Eye (tissue), 1 donor: ENCODE data around the gene MTPN.

ENCODE experiments used
- DNase-seq: peaks from one replicate; pipeline ENCODE4 v3.0.0-alpha.2; 2015

MTPN gene

DNA sequence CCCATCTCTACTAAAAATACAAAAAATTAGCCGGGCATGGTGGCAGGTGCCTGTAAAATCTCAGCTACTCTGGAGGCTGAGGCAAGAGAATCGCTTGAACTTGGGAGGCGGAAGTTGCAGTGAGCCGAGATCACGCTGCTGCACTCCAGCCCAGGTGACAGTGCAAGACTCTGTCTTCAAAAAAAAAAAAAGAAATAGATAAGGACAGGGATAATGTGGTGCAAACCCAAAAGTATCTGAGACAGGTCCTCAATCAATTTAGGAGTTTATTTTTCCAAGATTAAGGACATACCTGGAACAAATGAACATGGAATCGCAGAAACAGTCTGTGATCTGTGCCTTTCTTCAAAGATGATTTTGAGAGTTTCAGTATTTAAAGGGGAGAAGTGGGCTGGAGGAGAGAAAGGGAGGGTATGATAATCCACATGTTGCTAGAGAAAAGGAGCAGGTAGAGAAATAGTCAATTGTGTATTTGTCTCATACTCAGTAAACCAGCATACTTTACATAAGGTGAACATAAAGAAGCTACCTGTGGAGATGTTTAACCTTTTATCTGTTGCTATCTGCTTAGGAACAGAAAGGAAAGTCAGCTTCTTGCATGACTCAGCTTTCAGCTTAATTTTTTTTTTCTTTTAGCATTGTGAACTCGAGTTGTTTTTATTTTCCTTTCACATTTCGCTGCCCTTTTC is 4.9 kb upstream of the MTPN start:
- no peak for DNase-seq

DNA sequence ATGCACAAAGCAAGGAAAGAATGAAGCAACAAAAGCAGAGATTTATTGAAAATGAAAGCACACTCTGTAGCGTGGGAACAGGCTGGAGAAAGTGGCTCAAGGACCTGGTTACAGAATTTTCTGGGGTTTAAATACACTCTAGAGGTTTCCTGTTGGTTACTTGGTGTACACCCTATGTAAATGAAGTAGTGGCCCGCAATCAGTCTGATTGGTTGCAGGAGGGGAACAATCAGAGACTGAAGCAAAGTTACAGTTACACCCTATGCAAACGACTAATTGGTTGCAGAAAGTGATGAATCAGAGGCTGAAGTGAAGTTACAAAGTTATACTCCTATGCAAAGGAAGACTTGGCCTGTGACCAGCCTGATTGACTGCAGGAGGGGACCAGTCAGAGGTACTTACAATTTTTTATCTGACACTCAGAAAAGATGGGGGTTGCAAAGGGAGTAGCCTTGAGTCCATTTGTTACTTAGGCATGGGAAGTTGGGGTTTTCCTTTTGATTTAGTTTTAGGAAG is 3.6 kb upstream of the MTPN start:
- no peak for DNase-seq

DNA sequence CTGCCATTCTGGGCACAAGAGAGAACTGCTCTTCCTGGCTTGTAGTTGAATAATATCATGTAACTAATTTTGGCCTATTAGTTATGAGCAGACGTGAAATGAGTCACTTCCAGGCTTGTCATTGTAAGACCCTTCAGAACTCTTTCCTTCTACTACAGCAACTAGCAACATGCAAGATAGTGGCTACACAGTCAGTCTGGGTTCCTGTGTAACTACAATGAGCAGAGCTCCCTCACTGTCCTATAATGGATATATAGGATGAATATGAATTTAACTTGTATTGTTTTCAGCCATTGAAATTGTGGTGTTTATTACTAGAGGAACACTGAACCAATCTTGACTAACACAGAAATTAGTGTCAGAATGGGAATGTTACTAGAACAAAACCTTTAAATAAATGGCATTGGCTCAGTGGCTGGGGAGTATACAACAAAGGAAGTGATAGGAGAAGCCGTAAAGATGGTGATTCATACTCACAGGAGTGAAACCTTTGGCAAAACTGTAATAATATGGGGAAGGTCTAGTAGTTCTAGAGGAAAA is 2.9 kb upstream of the MTPN start:
- no peak for DNase-seq

DNA sequence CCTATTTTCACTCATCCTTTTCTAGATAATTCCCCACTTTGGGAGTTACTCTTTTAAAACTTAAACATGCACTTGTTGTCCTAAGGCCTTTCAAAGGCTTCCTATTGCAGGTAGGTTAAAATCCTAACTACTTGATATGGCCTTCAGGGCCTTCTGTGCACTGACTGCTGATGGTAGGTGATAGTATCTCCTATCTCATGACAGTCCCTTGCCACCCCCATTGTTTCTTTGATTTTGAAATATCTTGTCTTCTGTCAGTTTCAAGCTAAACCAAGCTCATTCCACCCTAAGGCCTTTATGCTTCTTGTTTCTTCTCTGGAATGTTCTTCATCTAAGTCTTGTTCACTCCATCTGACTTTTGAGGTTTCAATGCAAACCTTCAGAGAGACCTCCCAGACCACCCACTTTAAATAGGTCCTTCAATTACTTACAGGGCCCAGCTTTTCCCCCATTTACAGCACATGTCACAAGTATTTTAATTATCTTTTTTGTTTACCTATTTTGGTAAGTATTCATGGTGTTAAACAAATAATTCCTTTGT is 2.4 kb upstream of the MTPN start:
- no peak for DNase-seq

DNA sequence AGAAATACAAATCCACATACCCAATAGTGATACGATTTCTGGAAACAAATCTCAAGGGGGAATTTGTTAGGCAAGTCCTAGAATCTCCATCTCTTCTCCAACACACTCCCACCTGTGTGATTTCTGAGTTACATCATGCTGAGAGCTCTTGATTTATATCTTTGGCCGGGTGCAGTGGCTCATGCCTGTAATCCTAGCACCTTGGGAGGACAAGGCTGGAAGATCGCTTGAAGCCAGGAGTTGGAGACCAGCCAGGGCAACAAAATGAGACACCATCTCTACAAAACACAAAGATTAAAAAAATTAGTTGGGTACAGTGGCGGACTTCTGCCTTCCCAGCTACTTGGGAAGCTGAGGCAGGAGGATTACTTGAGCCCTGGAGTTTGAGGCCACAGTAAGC is 1.5 kb upstream of the MTPN start:
- DNase-seq: no peak

DNA sequence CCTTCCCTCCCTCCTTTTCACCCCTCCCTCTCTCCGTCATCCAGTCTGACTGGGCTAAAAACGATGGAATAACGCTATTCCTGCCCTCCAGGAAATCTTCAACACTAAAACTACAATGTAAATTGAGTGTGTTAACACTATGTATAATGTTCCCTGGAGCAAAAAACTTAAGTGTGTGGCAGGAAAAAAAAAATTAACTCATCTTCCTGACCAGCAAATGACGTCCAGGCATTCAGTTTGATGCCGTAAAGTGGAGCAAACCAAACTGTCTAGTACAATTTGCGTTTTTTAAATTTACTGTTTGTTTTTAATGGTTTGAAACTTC is 545 bp upstream of the MTPN start:
- no peak for DNase-seq

DNA sequence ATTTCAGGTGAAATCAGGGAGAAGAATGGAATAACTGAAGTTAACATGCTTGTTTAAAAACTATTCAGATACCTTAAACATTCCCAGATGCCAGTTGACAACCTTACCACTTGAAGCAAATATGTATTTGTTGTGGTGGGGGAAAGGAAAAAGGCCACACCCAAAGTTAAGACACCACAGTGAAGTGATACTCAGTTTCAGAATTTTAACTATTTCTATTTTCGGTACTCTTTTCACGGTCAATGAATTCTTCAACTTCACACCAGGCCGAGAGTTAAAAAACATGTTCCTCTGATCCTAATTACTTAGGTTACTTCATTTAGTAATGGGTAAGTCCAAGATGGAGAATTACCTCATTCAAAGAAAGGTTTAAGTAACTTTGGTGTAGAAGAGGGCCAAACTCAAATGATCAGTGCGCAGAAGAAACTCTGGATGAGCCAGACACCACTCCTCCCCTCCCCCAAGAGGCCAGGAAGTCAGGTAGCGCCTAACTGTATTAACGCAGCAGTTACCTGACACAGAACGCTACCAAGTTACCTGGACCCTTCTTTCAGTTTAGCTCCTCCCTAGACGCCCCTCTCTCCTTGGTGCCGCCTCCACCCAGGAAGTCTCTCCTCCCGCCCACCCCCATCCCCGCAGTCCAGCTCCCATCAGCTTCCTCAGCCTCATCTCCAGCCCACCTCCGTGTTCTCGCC is 700 bp downstream of the MTPN start:
- DNase-seq: no peak

- no peak for DNase-seq
These were observed 2.0 kb downstream of the MTPN start for GRCh38 chr7:135975166-135975565.

DNA sequence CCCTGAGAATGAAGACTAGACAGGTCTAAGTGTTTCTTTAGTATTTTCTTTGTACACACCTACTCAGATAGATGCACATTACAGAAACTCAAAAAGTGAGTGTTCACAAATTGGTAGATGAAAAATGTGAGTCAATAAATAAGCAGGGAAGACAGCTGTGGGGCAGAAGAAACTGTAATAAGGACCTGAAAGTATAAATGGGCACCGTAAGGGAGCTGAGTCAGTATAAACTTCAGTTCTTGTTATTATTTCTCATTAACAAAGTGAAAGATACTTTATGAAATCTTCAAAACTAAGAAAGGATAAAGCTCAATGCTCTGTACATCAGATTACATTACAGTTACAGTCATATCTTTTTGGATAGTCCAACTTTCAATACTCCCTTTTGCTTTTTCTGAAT is 2.5 kb downstream of the MTPN start:
- no peak for DNase-seq

DNA sequence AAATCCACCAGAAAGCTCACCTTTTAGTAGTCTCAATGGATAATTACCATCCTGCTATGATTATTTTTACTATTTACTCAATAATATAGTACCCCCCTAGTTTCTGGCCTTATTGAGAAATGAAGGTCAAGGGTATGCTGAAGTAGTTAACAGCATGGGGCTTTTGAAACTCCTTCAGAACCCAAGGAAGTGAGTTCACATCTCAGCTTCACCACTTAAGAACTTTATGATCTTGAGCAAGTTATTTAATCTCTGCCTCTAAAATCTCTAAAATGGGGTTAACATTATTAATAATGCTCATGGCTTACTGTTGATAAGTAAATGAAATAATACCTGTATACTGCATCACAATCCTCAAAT is 5.8 kb downstream of the MTPN start:
- no peak for DNase-seq

DNA sequence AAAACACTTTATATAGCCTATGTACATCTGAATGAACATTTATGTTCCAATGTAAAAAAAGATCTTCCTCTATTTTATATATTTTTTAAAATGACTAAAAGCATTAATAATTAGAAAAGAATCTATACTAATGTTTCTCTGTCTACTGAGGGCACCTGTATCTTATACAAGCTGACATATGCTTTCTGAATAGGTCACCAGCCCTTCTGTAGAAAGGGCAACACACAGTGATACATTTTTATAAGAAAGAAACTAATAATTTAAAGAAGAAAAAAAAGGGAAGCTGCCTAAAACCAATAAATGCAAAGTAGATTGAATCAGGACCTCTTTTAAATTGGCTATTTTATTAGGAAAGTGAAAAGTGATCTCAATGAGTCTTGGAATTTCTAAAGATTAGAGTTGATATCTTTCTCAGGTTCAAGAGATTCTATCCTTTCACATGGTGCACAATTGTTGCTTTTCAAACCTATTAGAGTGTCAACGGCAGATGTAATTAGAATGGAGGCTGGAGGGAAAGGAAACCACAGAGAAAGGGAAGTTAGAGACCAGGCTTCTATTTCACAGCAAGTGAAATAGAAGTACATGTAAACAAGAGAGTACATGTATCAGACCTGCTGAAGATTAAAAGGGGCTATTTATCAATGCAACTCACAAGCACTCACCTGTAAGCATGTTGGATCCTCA is 6.3 kb downstream of the MTPN start:
- no peak for DNase-seq

DNA sequence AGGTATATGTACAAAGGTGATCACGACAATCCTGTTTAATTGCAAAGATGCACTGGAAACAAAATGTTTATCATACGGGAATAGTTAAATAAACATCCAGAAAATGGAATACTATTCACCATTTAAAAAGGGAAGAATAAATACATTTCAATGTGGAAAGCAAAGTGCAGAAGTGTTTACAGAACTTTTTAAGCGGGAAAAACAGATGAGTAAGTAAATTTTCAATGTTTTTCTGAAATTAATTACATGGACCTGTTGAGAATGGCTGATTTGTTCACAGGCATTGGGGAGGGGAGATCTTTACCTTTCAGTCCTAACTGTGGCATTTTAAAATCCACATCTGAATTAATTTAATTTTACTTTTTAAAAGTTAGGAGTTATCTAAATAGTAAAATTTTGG is 7.1 kb downstream of the MTPN start:
- DNase-seq: no peak

GRCh38 chr7:135966341-135967043 is 10.7 kb downstream of the MTPN start:
- no peak for DNase-seq

DNA sequence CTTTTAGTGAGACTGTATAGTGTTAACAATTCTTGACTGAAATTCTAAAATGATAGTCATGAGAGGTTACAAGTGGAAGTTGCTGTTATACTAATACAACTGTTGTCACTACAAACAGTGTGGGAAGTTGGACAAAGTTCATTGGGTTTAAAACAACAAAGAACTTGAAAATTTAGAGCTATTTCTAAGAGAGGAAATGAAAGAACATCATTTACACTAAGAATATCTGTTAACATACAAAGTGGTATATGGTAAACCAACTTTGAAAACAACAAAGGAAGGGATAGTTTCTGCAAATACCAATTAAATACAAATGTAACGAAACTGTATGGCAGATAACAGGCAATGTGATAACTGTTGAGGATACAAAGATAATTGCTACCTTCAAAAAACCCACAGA is 11.6 kb downstream of the MTPN start:
- DNase-seq: no peak

- no peak for DNase-seq
These were observed 12.4 kb downstream of the MTPN start for GRCh38 chr7:135964791-135965190.

DNA sequence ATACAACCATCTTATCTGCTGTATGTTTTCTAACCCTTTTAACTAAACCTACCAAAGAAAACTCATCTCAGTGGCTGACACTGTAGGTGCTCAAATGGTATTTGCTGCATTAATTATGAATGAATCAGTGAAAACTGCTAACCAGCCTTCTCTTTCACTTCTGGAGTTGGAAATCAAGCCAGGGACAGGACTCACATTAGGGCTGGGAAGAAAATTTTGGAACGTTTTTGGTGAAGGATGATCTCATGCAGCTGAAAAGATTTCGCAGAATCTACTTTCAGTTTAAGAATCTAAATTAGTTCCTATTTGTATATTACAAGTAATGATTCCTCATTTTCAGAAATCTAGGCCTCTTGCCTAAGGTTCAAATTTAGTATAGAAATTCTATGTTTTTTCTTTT is 12.9 kb downstream of the MTPN start:
- DNase-seq: no peak

- DNase-seq: no peak
These were observed 14.4 kb downstream of the MTPN start for GRCh38 chr7:135962802-135963201.

DNA sequence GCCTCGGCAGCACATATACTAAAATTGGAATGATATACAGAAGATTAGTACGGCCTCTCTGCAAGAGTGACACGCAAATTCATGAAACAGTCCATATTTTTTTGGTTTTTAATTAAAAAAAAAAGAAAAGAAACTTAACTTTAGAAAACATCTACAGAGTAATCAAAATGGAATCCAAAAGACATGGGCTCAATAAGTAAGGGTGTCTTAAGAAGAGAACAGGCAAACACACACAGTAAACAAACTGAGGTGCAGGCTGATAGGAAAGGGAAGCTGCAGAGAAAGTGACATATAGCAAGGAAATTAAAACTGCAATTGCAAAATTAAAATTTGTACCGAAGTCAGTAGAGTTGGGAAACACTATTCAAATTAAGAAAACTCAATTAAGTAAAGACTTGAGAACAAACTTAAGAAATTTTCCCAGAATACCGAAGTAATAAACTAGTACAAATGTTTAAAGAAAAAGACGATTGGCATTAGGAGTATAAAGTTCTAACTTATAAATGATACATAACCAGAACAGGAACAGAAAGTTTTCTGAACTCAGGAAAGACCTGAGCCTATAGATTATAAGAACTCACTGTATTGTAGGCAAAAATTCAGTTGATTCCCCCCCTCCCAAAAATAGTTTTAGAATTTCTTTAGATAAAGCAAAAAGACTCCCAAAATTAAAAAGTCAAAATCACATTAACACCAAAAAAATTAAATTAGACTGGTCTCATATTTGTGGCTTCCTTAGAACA is 16.3 kb downstream of the MTPN start:
- no peak for DNase-seq

DNA sequence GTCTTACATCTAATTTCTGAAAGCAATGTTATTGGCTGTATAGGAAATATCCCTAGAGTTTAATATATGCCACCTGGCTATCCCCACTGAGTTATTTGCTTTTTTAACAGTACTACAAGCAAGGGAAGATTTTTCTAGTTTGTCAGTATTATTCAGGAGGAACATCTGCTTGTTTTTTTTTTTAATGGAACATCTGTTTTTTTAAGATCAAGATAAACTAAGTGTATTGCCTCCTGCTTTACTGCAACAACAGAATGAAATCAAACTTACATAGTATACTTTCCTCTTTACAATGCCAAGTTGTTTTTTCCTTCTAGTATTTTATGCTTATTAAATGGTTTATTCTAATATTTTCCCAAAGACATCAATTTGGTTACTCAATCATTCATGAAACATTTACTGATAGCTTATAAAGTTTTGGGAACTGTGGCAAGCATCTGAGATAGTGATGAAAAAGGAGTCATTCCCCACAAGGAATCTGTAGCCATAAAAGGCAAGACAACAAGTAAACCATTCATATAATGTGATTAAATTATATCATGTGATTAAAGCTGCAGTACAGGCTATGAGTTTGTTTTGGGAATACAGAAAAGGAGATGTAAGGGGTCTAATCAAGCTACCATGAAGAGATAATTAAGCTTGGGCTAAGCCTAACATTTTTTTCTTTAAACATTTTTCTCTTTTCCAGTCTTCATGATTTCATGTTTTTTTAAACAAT is 17.4 kb downstream of the MTPN start:
- DNase-seq: no peak

DNA sequence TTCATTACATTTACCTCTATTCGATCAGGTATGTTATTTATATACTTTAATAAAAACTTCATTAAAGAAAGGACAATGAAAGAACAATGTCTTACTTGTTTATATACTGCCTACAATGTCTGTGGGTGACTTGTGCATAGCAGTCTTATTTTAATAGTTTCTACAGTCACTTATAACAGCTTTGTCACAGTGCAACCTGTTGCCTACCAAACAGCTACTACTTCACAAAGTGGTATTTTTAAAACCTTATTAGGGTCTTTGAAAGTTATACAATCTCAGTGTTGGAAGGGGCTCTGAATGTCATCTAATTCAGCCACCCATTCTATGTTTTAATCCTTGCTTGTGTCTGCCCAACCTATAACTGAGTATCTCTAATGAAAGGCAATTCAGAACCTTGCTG is 19.0 kb downstream of the MTPN start:
- no peak for DNase-seq

DNA sequence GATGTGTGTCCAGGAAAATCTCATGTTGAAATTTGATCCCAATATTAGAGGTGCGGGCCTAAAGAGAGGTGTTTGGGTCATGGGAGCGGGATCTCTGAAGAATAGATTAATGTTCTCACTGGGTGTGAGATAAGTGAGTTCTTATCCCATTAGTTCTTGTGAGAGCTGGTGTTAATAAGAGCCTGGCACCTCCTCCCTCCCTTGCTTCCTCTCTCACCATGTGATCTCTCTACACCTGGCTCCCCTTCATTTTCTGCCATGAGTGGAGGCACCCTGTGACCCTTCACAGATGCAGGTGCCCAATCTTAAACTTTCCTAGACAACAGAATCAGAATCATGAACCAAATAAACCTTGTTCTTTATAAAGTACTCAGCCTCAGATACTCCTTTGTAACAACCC is 19.5 kb downstream of the MTPN start:
- DNase-seq: no peak

GRCh38 chr7:135956393-135956792 is 20.8 kb downstream of the MTPN start:
- no peak for DNase-seq
